SW 1271 (cell line): ENCODE measurements around the gene C20orf204.

Experiments used
- DNase-seq, 2 experiments: peaks; one replicate each; lab custom pipeline; 2025; lab: John Stamatoyannopoulos, UW

C20orf204 gene

DNA sequence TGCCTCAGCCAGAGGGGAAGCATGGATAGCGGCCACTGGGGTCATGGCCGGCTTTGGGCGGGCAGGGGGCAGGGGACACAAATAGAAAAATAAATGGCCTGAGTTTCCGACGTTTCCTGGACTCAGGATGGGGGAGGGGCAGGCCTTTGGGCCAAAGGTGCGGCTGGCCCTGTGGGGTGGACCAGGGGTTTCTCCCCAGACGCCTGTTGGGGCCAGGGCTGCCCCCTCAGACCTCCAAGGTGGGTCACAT lies 20.6 kb downstream of the C20orf204 start:
- DNase-seq, result no peak

DNA sequence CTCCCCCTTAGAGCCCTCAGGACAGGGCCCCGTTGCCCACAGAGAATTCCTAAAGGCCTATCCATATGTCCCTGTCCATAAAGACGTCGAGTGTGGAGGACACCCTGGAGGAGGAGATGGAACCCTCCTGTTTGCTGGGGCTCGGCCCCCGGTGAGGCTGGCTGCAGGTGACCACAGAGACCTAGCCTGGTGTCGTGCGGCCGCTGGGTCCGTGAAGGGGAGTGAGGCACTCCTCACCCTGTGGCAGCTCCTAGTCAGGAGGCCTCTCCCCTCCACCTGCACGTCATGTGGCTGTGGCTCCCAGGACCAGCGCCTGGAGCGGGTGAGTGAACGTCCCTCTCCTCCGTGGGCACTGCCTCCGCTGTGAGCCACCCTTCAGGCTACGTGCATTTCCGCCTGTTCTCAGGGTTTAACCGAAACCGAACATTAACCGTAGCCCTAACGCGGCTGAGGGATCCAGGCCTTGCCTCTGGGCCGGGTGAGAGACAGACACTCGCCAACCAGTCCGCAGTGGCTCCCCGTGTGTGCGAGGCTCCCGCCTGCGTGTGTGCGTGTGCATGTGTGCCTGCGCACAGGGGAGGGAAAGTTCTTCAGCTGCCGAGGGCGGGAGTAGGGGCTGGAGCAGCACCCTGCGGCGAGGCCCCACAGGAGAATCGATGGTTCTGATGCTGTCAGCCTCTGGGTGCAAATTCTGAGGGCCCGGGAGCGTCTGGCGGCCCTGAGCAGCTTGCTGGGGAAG lies 21.1 kb downstream of the C20orf204 start:
- DNase-seq, result no peak

DNA sequence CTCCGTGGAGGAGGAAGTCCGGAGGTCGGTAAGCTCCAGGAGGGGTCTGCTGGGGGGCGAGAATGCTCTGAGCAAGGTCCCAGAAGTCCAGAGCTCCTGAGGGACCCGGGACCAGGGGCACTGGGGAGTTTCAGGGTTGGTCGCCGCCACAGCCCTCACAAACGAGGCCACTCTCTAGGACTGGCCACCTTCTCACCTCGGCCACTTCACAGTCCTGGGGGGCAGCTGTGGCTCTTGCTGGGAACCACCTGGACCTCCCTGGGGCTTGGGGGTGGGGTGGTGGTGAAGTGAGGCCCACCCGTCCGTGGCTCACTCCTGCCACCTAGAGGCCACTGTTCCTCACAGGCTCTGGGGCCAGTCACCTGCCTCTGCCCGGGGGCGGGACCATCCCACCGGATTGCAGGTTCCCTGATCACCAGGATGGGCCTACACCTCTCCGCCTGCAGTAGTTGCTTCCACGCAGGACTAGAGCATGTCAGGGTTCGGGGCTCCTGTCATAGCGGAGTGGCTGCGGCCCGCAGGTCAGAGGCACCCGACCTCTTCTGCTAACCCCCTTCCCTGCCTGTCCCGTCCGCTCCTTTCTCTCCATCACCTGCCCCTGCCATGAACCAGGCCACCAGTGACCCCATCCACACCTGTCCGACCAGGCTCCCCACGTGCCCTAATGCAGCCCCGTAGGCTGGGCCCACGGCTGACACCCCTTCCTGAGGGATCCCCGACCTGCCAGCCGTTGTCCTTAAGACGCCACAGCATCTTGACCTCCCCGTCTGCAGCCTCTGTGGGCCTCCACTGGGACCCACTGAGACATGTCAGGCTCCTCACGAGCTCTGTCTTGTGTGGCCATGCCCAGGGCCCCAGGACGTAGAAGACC lies 21.9 kb downstream of the C20orf204 start:
- peak; percentile 54 to 60 for DNase-seq

DNA sequence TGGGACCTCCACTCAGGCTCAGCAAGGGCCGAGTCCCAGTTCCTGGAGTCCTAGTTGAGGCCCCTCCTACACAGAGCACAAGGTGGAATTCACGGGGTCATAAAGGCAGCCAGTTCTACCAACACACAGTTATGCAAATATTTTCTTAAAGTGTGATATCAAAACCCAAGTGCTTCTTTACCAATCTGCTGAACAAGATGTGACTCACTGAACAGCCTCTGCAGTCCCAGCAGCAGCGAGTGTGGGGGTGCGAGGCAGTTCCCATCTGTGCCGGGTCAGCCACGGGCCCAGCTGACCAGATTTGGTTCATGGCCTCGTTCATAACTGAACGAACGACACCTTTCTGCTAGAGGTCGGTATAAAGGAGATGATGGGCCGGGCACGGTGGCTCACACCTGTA lies 22.6 kb downstream of the C20orf204 start:
- no peak for DNase-seq

DNA sequence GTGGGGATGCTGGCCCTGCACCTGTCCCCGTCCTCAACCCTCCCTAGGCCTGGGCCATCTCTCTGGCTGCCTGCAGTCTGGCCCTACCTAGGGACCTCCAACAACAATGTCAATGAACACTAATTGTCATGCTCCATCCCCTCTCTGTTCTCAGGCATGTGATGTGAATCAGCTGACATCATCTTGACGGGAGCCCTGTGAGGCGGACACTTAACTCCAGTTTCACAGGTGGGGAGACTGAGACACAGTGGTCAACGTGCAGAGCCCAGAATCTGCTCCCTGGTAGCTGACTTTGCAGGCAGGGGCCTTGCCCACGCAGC lies 26.3 kb downstream of the C20orf204 start:
- DNase-seq, result no peak

DNA sequence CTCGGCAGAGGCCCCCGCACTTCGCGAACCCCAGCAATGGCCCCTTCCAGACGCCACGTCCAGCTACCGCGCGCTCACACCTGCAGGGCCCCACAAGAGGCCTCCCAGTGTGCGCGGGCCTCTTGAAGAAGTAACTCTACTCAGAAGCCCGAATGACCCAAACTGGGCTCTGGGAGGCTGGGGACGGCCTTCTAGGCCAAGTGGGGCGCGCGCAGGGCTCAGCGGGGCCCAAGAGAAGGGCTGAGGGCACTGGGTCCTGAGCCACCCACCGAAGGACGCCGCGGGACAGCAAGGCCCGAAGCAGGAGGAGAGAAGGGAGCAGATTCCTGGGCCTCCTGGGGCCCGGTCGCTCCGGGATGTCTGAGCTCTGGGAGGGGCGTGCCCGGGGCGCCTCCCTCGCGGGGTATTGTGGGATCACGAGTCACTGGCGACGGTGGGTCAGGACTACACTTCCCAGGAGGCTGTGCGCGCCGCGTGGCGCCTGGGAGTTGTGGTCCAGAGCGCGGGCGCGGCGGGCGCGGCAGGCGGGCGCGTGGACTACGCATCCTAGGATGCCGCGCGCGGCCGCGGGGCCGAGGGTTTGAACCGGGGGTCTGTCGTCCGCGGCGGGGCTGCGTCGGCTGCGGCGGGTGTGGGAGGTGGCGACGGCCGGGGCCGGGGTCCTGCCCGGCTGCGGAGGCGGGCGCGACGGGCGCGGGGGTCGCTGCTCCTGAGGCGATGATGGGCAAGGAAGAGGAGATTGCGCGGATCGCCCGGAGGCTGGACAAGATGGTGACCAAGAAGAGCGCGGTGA lies 26.8 kb downstream of the C20orf204 start, which contains the start of gene TCEA2:
TSS of gene TCEA2 (plus strand) at position 603 of the 793 bp plus-strand sequence. CDS start at position 718, 115 bp downstream.
- peak; percentile 90 to 96 for DNase-seq

DNA sequence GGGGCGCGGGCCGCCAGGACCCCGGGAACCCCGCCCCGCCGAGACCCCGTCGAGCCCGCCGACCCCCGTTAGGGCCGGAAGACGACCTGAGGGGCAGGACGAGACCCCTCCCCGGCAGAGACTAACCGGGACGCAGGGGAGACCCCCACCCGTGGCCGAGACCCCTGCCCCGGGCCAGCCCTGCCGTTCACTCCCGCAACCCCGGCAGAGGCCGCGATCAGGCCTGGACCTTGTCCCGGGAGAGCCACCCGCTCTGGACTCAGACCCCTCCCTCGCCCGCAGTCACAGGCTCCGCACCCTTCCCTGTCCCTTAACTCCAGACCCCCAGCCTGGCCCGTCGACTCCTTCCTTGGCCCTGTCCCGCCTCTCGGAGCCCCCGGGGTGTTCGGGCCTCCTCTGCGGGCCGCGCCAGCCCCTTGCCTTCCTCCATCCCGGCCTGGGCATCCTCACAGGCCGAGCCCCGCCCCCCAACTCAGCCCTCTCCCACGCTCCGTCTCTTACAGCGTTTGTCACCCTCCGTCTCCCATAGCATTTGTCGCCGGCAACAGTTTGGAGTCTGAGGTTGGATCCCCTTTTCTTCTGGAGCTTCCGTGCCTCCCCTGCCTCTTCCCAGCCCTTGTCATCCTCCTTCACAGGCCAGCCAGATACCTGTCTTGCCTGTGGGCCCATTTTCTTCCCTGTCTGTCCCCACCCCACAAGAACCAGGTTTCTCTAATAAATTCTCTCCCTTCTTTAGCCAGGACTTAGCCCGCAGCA lies 27.6 kb downstream of the C20orf204 start:
- peak in 1 of 2 experiments; percentile 24 for DNase-seq

DNA sequence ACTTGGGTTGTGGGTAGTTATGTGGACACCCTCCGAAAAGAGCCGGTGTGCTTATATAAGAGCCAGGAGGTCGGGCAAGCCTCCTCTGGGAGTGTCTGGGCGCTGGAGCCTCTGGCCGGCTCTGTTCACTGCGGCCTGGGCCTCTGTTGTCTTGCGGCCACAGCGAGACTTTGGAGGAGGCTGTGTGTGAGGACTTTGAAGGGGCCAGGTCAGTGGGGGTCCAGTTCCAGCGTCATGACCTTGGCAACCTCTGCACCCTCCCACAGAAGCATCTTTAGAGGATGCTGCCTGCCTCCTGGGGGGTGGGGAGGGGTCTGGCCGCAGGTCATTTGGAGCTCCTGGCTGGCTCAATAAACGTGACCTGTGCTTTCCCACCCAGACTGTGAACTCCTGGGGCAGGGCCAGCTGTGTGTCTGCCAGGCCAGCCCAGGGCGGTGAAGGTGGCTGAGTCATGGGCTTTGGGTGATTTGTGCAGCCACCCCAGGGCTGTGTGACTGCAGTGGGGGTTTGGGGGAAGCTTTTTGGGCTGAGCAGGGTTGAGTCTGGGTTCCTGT lies 28.2 kb downstream of the C20orf204 start:
- DNase-seq, result peak in 1 of 2 experiments; percentile 27

DNA sequence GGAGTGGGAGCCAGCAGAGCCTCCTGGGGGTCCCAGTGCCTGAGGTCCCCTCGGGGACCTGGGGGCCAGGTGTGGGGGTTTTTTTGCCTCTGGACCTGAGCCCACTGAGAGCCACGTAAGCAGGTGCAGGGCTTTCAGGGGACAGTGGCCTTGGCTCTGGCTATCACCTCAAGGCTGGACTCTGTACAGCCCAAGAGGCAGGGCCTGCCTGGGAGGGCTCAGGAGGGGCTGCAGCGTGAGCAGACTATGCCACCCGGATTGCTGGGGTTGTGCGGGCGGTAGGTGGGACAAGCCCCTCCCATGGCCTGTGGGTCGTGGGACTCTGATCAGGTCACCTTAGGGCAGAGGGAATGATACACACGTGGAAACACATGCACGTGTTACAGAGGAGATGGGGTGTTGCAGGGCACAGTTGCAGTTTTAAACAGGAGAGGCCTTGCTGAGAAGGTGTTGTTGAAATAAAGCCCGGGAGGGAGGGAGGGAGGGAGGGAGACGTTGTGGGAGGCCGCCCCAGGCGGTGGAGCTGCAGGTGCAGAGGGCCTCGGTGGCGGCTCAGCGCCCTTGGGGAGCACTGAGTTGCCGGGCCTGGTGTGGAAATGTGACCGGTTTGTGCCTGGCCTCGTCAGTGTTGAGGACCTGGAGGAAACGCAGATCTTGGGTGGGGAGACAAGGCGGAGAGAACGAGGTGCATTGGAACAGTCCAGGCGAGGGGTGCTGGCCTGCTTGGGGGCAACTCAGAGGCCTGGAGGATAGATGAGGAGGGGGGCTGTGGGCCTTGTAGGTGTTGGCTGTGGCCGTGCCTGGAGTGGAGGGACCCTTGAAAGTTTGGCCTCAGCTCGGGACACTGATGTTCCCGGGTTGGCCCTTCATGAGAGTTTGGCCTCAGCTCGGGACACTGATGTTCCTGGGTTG lies 29.3 kb downstream of the C20orf204 start:
- no peak for DNase-seq

DNA sequence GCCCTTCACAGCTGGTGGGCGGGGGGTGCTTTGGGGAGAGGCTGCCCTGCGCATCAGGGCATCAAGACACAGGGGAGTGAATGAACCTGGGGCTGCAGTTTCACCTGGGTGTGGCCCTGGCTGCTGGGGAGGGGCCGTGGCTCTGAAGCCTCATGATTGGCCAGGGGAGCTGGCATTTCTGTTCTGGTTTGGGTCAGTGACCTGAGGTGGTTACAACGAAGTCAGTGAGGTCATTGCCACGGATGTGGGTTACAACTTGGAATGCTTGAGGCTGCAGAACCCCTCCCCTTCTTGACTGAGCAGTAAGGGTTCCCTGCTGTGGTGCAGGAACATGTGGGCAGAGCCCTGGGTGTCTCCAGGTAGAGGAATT lies 30.0 kb downstream of the C20orf204 start:
- peak; percentile 83 to 91 for DNase-seq

DNA sequence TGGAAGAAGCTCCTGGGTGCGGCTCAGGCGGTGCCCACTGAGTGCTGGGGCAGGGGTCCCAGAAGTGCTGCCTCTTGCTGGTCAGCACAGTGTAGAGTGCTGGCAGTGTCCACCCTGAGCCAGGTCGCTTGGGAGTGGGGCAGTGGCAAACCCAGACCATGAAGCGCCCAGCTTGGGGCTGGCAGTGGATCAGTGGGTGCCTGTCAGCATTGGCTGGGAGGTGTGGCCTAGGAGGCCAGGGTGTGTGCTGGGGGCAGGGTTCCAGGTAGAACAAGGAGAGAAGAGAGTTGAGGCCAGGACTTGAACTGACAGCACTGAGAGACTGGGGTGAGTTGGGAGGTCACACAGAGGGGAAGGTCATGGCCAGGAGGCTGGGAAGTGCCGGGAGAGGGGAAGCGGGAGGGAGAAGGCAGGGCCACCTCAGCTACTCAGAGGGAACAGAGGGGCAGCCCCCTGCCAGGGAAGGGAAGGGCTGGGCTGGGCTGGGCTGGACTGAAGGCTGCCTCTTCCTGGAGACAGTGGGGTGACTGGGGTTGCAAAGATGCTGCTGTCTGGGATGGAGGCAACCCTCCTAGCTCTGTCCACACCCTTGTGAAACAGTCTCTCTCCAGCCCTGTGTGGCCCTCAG lies 31.1 kb downstream of the C20orf204 start:
- DNase-seq, result peak in 1 of 2 experiments; percentile 24

DNA sequence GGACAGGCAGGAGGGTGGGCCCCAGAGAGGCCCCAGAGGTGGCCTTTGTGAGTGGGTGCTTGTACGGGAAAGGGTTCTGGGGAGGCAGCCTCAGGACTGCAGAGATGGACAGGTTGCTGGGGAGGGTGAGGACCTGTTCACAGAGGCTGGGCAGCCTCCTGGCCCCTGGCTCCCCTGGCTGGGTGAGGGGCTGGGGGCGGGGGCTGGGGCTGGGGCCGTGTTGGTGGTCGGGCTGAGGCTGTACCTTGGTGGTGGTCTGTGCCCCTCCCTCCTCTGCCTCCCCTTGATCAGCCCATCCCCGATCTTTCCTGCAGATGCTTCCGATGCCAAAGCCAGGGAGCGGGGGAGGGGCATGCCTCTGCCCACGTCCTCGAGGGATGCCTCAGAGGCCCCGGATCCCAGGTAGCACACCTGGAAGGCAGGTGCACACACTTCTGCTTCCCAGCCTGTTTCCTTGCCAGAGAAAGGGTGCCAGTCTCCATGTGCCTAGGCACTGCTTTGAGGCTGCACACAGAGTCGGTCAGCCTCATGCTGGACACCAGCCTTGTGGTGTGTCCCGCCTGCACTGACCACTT lies 31.8 kb downstream of the C20orf204 start:
- DNase-seq, result no peak

DNA sequence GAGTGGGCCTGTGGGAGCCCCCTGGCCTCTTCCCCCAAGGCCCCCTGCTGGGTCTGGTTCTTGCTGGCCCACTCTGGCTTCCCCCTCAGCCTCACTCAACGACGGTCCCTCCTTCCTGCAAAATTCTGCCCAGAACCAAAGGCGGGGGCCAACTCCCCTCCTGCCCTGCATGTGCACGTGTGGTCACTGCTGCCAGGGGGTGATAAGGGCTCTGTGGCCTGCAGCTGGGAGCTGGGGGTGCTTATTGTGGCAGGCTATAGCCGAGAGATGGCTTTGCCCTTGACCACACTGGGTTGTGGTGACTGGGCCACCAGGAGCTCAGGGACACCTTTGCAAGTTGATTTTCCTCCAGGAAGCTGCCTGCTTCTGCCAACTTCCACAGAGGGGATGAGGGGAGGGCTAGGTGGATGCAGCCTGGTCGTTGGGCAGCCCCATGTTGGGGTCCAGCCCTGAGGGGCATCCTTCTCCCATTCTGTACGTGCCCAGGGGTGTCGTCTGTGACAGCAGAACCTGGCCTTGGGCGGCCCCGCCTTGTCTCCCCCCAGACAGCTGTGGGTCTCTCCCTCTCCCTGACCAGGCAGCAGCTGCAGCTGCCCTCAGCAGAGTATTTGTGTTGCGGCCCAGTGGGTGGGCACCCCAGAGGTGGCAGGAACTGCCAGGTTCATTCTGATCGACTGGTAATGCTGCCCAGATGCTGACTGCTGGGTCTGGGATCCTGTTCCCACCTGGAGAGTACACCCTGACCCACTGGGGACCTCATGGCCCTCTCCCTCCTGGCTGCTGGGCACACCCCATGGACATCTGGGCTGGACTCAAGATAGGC lies 32.6 kb downstream of the C20orf204 start:
- no peak for DNase-seq

DNA sequence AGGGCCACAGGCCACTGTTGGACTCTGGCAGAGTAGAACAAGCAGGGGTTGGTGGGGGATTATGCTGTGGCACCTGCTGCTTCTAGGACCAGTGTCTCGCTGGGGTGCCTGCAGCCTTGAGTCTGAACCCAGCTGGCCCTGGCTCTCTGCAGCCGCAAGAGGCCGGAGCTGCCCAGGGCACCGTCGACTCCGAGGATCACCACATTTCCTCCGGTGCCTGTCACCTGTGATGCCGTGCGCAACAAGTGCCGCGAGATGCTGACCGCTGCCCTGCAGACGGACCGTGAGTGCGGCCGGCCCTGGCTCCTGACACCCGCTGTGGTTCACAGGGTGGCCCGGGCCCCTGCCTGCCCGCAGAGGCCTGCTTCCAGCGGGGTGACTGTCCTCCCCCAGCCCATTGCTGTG lies 33.2 kb downstream of the C20orf204 start:
- DNase-seq, result no peak

DNA sequence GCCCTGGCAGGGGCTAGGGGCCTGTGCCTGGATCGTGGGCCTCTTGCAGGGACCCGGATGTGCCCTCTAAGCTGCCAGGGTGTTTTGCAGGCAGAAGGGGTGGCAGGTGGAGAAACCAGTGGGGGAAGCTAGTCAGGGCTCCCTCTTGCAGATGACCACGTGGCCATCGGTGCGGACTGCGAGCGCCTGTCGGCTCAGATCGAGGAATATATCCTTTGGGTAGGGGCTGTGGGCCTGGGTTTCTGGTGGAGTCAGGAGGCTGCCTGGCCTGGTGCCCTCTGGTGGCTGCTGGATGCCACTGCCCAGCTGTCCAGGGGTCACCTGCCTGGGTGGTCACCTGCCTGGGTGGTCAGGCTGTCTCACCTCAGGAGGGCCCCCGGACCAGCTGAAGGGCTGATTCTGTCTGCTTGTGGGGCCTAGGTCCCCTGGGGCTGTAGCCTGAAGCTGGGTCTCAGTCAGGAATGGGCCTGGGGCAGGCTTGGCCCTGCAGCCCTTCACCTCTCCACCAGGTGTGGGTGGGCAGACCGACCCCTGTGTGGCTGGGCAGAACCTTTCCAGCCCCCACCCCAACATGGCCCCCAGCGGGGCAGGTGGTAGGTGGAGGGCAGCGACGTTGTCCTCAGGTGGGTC lies 33.7 kb downstream of the C20orf204 start:
- peak in 1 of 2 experiments; percentile 29 for DNase-seq

DNA sequence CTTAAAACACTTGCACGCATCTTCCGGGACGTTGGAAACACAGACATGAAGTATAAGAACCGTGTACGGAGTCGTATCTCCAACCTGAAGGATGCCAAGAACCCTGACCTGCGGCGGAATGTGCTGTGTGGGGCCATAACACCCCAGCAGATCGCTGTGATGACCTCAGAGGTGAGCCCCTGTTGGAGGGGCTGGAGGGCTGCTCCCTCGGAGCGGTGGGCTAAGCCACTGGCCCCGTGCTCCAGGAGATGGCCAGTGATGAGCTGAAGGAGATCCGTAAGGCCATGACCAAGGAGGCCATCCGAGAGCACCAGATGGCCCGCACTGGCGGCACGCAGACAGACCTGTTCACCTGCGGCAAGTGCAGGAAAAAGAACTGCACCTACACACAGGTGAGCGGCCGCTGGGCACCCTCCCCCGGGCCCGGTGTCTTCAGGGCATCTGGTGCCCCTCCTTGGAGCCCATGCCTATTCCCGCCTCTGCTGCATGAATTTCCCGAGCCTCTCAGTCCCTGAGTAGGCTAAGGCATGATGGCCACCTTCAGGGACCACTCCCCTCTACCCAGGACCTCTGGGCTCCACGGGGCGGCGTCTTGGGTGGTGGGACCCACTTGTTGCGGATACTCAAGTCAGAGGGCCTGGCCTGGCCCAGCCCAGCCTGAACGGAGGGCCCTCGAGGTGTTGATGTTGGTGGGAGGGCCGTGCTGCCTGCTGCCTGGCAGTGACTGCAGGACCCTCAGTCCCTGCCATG lies 34.4 kb downstream of the C20orf204 start:
- no peak for DNase-seq
